Measurements from ENCODE around the gene ZSWIM5. TPM values are rescaled to one million over a fixed set of nuclear protein-coding genes. Genes with fewer than 3 reads are reported as not detected.

ZSWIM5 gene
- total and polyA plus RNA-seq, 4 donors: 0.67 to 2.9 (median 1.3) TPM

DNA sequence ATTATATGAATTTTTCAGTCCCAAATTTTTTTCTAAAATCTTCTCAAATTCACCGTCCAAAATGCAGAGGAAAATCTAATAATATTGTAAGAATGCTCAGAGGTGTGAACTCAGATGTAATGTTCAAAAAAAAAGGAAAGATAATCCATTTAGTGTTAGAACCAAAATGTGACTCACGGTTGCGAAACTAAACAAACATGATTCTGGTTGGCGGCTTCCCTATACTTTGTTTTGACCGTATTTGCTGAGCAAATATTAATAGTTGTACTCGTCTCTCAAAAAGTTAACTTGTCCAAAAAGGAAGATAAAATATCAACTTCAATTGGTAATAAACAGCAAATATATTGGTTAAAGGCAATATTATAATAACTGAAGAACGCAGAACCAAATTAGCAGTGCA lies 34.4 kb downstream of the ZSWIM5 start:
- Histone ChIP-seq H3K4me1 (ENCODE audit: control insufficient read depth in 4 of 4, insufficient read depth in 4 of 4, low read length in 3 of 4) (peaks cover 0 to 8% (median 4%) of the 10 kb centered on the region in 4 donors), H3K27ac (ENCODE audit: low read depth in 1 of 2, low read length in 2 of 2) (no peak overlapping the region), H3K4me3 (ENCODE audit: low read depth in 1 of 3, low read length in 3 of 3) (no peak overlapping the region), H3K9ac (ENCODE audit: low read depth in 1 of 2, low read length in 2 of 2) (no peak overlapping the region), H3K27me3 (ENCODE audit: control insufficient read depth in 4 of 4, insufficient read depth in 4 of 4, low read length in 3 of 4) (no peaks in the 10 kb centered on the region), H3K9me3 (ENCODE audit: control insufficient read depth in 4 of 4, low read length in 3 of 4) (no peaks in the 10 kb centered on the region), H3K36me3 (ENCODE audit: control insufficient read depth in 4 of 4, insufficient read depth in 3 of 4, low read depth in 1 of 4, low read length in 3 of 4) (no peaks in the 10 kb centered on the region)
- WGBS: 27% methylated on average over 7 of the region's 7 CpGs
- TF ChIP-seq, protein P1, sequence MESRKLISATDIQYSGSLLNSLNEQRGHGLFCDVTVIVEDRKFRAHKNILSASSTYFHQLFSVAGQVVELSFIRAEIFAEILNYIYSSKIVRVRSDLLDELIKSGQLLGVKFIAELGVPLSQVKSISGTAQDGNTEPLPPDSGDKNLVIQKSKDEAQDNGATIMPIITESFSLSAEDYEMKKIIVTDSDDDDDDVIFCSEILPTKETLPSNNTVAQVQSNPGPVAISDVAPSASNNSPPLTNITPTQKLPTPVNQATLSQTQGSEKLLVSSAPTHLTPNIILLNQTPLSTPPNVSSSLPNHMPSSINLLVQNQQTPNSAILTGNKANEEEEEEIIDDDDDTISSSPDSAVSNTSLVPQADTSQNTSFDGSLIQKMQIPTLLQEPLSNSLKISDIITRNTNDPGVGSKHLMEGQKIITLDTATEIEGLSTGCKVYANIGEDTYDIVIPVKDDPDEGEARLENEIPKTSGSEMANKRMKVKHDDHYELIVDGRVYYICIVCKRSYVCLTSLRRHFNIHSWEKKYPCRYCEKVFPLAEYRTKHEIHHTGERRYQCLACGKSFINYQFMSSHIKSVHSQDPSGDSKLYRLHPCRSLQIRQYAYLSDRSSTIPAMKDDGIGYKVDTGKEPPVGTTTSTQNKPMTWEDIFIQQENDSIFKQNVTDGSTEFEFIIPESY (IDR thresholded peaks at IDR 0.05): peak; percentile 15
- TF ChIP-seq NR2F2 (IDR thresholded peaks at IDR 0.05) (no peak), HNF4A (conservative IDR thresholded peaks at IDR 0.05) (peak in 1 of 2 donors; percentile 31), FOXA1 (IDR thresholded peaks at IDR 0.05) (peak; percentile 44), SP1 (IDR thresholded peaks at IDR 0.05) (no peak), FOXA2 (IDR thresholded peaks at IDR 0.05) (peak; percentile 68), YY1 (IDR thresholded peaks at IDR 0.05) (peak; percentile 31), RAD21 (IDR thresholded peaks at IDR 0.05) (peak; percentile 27 to 50), HNF4G (IDR thresholded peaks at IDR 0.05) (no peak), TAF1 (conservative IDR thresholded peaks at IDR 0.05) (no peak), EGR1 (IDR thresholded peaks at IDR 0.05; ENCODE audit: low read depth in 2 of 2) (no peak), GABPA (IDR thresholded peaks at IDR 0.05 in 1 of 2, conservative IDR thresholded peaks at IDR 0.05 in 1 of 2) (no peak), RXRA (IDR thresholded peaks at IDR 0.05) (peak in 1 of 2 donors; percentile 28), JUND (IDR thresholded peaks at IDR 0.05) (peak; percentile 76 to 96)
- TF ChIP-seq, protein P2, sequence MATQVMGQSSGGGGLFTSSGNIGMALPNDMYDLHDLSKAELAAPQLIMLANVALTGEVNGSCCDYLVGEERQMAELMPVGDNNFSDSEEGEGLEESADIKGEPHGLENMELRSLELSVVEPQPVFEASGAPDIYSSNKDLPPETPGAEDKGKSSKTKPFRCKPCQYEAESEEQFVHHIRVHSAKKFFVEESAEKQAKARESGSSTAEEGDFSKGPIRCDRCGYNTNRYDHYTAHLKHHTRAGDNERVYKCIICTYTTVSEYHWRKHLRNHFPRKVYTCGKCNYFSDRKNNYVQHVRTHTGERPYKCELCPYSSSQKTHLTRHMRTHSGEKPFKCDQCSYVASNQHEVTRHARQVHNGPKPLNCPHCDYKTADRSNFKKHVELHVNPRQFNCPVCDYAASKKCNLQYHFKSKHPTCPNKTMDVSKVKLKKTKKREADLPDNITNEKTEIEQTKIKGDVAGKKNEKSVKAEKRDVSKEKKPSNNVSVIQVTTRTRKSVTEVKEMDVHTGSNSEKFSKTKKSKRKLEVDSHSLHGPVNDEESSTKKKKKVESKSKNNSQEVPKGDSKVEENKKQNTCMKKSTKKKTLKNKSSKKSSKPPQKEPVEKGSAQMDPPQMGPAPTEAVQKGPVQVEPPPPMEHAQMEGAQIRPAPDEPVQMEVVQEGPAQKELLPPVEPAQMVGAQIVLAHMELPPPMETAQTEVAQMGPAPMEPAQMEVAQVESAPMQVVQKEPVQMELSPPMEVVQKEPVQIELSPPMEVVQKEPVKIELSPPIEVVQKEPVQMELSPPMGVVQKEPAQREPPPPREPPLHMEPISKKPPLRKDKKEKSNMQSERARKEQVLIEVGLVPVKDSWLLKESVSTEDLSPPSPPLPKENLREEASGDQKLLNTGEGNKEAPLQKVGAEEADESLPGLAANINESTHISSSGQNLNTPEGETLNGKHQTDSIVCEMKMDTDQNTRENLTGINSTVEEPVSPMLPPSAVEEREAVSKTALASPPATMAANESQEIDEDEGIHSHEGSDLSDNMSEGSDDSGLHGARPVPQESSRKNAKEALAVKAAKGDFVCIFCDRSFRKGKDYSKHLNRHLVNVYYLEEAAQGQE (IDR thresholded peaks at IDR 0.05): no peak
- TF ChIP-seq, protein P3, sequence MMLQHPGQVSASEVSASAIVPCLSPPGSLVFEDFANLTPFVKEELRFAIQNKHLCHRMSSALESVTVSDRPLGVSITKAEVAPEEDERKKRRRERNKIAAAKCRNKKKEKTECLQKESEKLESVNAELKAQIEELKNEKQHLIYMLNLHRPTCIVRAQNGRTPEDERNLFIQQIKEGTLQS (IDR thresholded peaks at IDR 0.05): peak; percentile 94
- TF ChIP-seq, protein P4, sequence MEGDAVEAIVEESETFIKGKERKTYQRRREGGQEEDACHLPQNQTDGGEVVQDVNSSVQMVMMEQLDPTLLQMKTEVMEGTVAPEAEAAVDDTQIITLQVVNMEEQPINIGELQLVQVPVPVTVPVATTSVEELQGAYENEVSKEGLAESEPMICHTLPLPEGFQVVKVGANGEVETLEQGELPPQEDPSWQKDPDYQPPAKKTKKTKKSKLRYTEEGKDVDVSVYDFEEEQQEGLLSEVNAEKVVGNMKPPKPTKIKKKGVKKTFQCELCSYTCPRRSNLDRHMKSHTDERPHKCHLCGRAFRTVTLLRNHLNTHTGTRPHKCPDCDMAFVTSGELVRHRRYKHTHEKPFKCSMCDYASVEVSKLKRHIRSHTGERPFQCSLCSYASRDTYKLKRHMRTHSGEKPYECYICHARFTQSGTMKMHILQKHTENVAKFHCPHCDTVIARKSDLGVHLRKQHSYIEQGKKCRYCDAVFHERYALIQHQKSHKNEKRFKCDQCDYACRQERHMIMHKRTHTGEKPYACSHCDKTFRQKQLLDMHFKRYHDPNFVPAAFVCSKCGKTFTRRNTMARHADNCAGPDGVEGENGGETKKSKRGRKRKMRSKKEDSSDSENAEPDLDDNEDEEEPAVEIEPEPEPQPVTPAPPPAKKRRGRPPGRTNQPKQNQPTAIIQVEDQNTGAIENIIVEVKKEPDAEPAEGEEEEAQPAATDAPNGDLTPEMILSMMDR (IDR thresholded peaks at IDR 0.05; ENCODE audit: low read depth, low read length, missing input control): no peak
- TF ChIP-seq, protein P5, sequence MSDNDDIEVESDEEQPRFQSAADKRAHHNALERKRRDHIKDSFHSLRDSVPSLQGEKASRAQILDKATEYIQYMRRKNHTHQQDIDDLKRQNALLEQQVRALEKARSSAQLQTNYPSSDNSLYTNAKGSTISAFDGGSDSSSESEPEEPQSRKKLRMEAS (IDR thresholded peaks at IDR 0.05): no peak
- DNase-seq (ENCODE audit: low spot score): no peak

Data from liver (tissue), 9 donors.